Thoracic aorta (tissue), 2 donors: ENCODE results near the gene TMEM255B. TPM values are rescaled to one million over a fixed set of nuclear protein-coding genes. Genes with fewer than 3 reads are reported as not detected.

Source experiments
- ATAC-seq: fragments of 150-250 bp; one replicate; pipeline ENCODE4 v1.8.0; 2017; ENCODE audit warnings: low read depth; ENCODE audit not compliant: insufficient number of reproducible peaks, low FRiP score
- DNase-seq: peaks from one replicate; pipeline ENCODE4 v3.0.0-alpha.2; 2020; ENCODE audit warnings: low spot score
- H3K27ac ChIP-seq, 2 donors: fragments of 200-600 bp; sonication (generic); 1 replicate in 1 of 2; 2 replicates in 1 of 2; pipeline ENCODE4 v1.5.1; 2016; ENCODE audit warnings: mild to moderate bottlenecking in 2 of 2, moderate library complexity in 2 of 2
- H3K27me3 ChIP-seq: fragments of 200-600 bp; sonication (generic); replicated peaks from 2 replicates; pipeline ENCODE4 v1.6.0; 2016; ENCODE audit warnings: mild to moderate bottlenecking; ENCODE audit not compliant: insufficient read depth
- H3K36me3 ChIP-seq: fragments of 200-600 bp; sonication (generic); one replicate; pipeline ENCODE4 v1.5.1; 2016
- H3K4me1 ChIP-seq, 2 donors: fragments of 200-600 bp; sonication (generic); 1 replicate in 1 of 2; 2 replicates in 1 of 2; pipeline versions ENCODE4 v1.5.1 to v1.6.0; 2016; ENCODE audit warnings: low read depth in 2 of 2, mild to moderate bottlenecking in 1 of 2; ENCODE audit not compliant: control insufficient read depth in 1 of 2
- H3K4me3 ChIP-seq: fragments of 200-600 bp; sonication (generic); 2 replicates; pipeline ENCODE4 v1.5.1; 2016; ENCODE audit warnings: mild to moderate bottlenecking
- H3K9me3 ChIP-seq: fragments of 200-600 bp; sonication (generic); 2 replicates; pipeline ENCODE4 v1.5.1; 2016
- CTCF ChIP-seq: fragments of 200-600 bp; sonication (generic); IDR thresholded peaks from one replicate; pipeline ENCODE4 v1.5.1; 2019; ENCODE audit warnings: antibody characterized with exemption
- total RNA-seq, 2 donors: library from RNA; depleted of rRNA; stranded (reverse); fragments of >200 nt; gene quantifications; one replicate each; pipeline versions ENCODE4 v1.1.0 to v1.2.3, GENCODE V29; 2016

TMEM255B gene
- total RNA-seq, 2 donors from 2014 or later, result 11.2 to 14.9 TPM

- Histone ChIP-seq H3K27me3 (no peaks in the 10 kb centered on the region), H3K9me3 (no peaks in the 10 kb centered on the region), H3K27ac (no peak overlapping the region), H3K4me3 (no peak overlapping the region), H3K36me3 (no peaks in the 10 kb centered on the region), H3K4me1 (no peaks in the 10 kb centered on the region)
- TF ChIP-seq CTCF, result no peak
- ATAC-seq (no peak), DNase-seq (no peak)
These were observed 24.3 kb downstream of the TMEM255B start for GRCh38 chr13:113783200-113783881.

GRCh38 chr13:113783966-113784644, 25.1 kb downstream of the TMEM255B start:
- DNase-seq, result no peak
- ATAC-seq, result no peak

GRCh38 chr13:113784645-113785024, 25.6 kb downstream of the TMEM255B start:
- H3K27me3 ChIP-seq, result no peaks in the 10 kb centered on the region
- no peak for ATAC-seq
- no peak for TF ChIP-seq CTCF
- DNase-seq, result no peak
- no peaks in the 10 kb centered on the region for H3K4me1 ChIP-seq
- H3K36me3 ChIP-seq, result no peaks in the 10 kb centered on the region
- no peak overlapping the region for H3K27ac ChIP-seq
- H3K9me3 ChIP-seq, result no peaks in the 10 kb centered on the region
- no peak overlapping the region for H3K4me3 ChIP-seq

More at GRCh38 chr13:113783966-113784644, 25.1 kb downstream of the TMEM255B start:
- H3K4me1 ChIP-seq, result no peaks in the 10 kb centered on the region
- no peaks in the 10 kb centered on the region for H3K27me3 ChIP-seq
- no peak for TF ChIP-seq CTCF
- H3K9me3 ChIP-seq, result no peaks in the 10 kb centered on the region
- H3K4me3 ChIP-seq, result no peak overlapping the region
- H3K36me3 ChIP-seq, result no peaks in the 10 kb centered on the region
- H3K27ac ChIP-seq, result no peak overlapping the region

- H3K27me3 ChIP-seq, result no peaks in the 10 kb centered on the region
- no peak for DNase-seq
- H3K4me3 ChIP-seq, result no peak overlapping the region
- ATAC-seq, result no peak
- no peak overlapping the region for H3K27ac ChIP-seq
- TF ChIP-seq CTCF, result no peak
- no peaks in the 10 kb centered on the region for H3K4me1 ChIP-seq
- H3K9me3 ChIP-seq, result no peaks in the 10 kb centered on the region
- no peaks in the 10 kb centered on the region for H3K36me3 ChIP-seq
These were observed 26.3 kb downstream of the TMEM255B start for GRCh38 chr13:113785051-113786010.
